Karpas-422 (cell line): ENCODE results near the gene LGALS9. TPM values are rescaled to one million over a fixed set of nuclear protein-coding genes. Genes with fewer than 3 reads are reported as not detected.

Experiments
- DNase-seq: peaks from one replicate; pipeline ENCODE4 v3.0.0-alpha.2; 2015
- H2AFZ ChIP-seq: fragments of 200-600 bp; sonication (generic); 2 replicates; pipeline ENCODE4 v1.6.1; 2014; ENCODE audit warnings: antibody characterized with exemption, low read length, mixed read lengths
- H3K27ac ChIP-seq: fragments of 200-600 bp; sonication (generic); 2 replicates; pipeline ENCODE4 v1.5.1; 2014; ENCODE audit warnings: mild to moderate bottlenecking, low read length, moderate library complexity
- H3K27me3 ChIP-seq: fragments of 200-600 bp; sonication (generic); 2 replicates; pipeline ENCODE4 v1.6.1; 2014; ENCODE audit warnings: low read length, mixed read lengths
- H3K36me3 ChIP-seq: fragments of 200-600 bp; sonication (generic); 2 replicates; pipeline ENCODE4 v1.6.1; 2014; ENCODE audit warnings: low read length, mixed read lengths; ENCODE audit not compliant: insufficient read depth
- H3K4me1 ChIP-seq: fragments of 200-600 bp; sonication (generic); 2 replicates; pipeline ENCODE4 v1.6.1; 2014; ENCODE audit warnings: mild to moderate bottlenecking, low read length, mixed read lengths
- H3K4me2 ChIP-seq: fragments of 200-600 bp; sonication (generic); 2 replicates; pipeline ENCODE4 v1.6.1; 2014; ENCODE audit warnings: low read length, low read depth, mild to moderate bottlenecking; ENCODE audit not compliant: poor library complexity, severe bottlenecking
- H3K4me3 ChIP-seq: fragments of 200-600 bp; sonication (generic); 2 replicates; pipeline ENCODE4 v1.5.1; 2014; ENCODE audit warnings: mild to moderate bottlenecking, antibody characterized with exemption, low read length, mixed read lengths
- H3K79me2 ChIP-seq: fragments of 200-600 bp; sonication (generic); 2 replicates; pipeline ENCODE4 v1.6.1; 2014; ENCODE audit warnings: mild to moderate bottlenecking, low read length, mixed read lengths
- H3K9ac ChIP-seq: fragments of 200-600 bp; sonication (generic); 2 replicates; pipeline ENCODE4 v1.6.0; 2014; ENCODE audit warnings: low read length
- H3K9me2 ChIP-seq: fragments of 200-600 bp; sonication (generic), shearing (Covaris generic); replicated peaks from 2 replicates; pipeline ENCODE4 v1.6.0; 2014; ENCODE audit warnings: mild to moderate bottlenecking, low read length, moderate library complexity; ENCODE audit not compliant: insufficient read depth
- H3K9me3 ChIP-seq: fragments of 300-700, 200-600 bp; sonication (generic); 2 replicates; pipeline ENCODE4 v1.6.1; 2014; ENCODE audit warnings: low read length, mixed read lengths
- H4K20me1 ChIP-seq: fragments of 200-600 bp; sonication (generic); 2 replicates; pipeline ENCODE4 v1.6.1; 2014; ENCODE audit warnings: mild to moderate bottlenecking, antibody characterized with exemption, low read length, low read depth; ENCODE audit not compliant: insufficient read depth
- total RNA-seq: library from RNA; depleted of rRNA; stranded (reverse); fragments of >200 nt; shearing (Covaris generic); gene quantifications from 2 replicates; pipeline ENCODE4 v1.2.3, GENCODE V29; 2014; ENCODE audit warnings: low replicate concordance; rRNA removed

The LGALS9 gene
- 3.6 and 5.4 TPM in 2 replicates for total RNA-seq

- H3K9me3 ChIP-seq = no peaks in the 10 kb centered on the region
- H4K20me1 ChIP-seq = no peaks in the 10 kb centered on the region
- peaks cover 9% of the 10 kb centered on the region for H3K4me1 ChIP-seq
- no peak within 1 kb of the TSS for H2AFZ ChIP-seq
- H3K9me2 ChIP-seq = no peaks in the 10 kb centered on the region
- no peak for DNase-seq
- no peak within 1 kb of the TSS for H3K4me2 ChIP-seq
- H3K36me3 ChIP-seq = no peaks in the 10 kb centered on the region
- H3K4me3 ChIP-seq = no peak within 1 kb of the TSS
- H3K27me3 ChIP-seq = no peaks in the 10 kb centered on the region
- H3K27ac ChIP-seq = no peak within 1 kb of the TSS
- no peak within 1 kb of the TSS for H3K9ac ChIP-seq
- no peaks in the 10 kb centered on the region for H3K79me2 ChIP-seq
Observed at GRCh38 chr17:27630607-27631410, at the start of gene LGALS9. LGALS9 (plus strand) TSS chr17:27631188; CDS start chr17:27631266, 78 bp downstream.

- Histone ChIP-seq H3K4me2 (no peak overlapping the region), H3K4me3 (no peak overlapping the region), H3K9ac (no peak overlapping the region), H3K27me3 (no peaks in the 10 kb centered on the region), H3K36me3 (no peaks in the 10 kb centered on the region), H3K4me1 (no peaks in the 10 kb centered on the region), H4K20me1 (no peaks in the 10 kb centered on the region), H3K9me2 (no peaks in the 10 kb centered on the region), H2AFZ (no peak overlapping the region), H3K9me3 (no peaks in the 10 kb centered on the region), H3K79me2 (no peaks in the 10 kb centered on the region), H3K27ac (no peak overlapping the region)
- DNase-seq = no peak
Observed at GRCh38 chr17:27582696-27583095, 48.3 kb upstream of the LGALS9 start.

GRCh38 chr17:27585153-27585681, 45.8 kb upstream of the LGALS9 start:
- Histone ChIP-seq H3K9me2 (no peaks in the 10 kb centered on the region), H3K27ac (no peak overlapping the region), H2AFZ (no peak overlapping the region), H3K4me1 (no peaks in the 10 kb centered on the region), H3K27me3 (no peaks in the 10 kb centered on the region), H3K4me2 (no peak overlapping the region), H3K79me2 (no peaks in the 10 kb centered on the region), H3K9ac (no peak overlapping the region), H3K4me3 (no peak overlapping the region), H3K9me3 (no peaks in the 10 kb centered on the region), H3K36me3 (no peaks in the 10 kb centered on the region), H4K20me1 (no peaks in the 10 kb centered on the region)
- DNase-seq = no peak

- H3K9ac ChIP-seq = no peak overlapping the region
- H3K4me1 ChIP-seq = no peaks in the 10 kb centered on the region
- no peaks in the 10 kb centered on the region for H4K20me1 ChIP-seq
- H3K4me3 ChIP-seq = no peak overlapping the region
- H3K36me3 ChIP-seq = no peaks in the 10 kb centered on the region
- DNase-seq = no peak
- no peaks in the 10 kb centered on the region for H3K9me3 ChIP-seq
- no peak overlapping the region for H3K27ac ChIP-seq
- no peak overlapping the region for H3K4me2 ChIP-seq
- no peak overlapping the region for H2AFZ ChIP-seq
- no peaks in the 10 kb centered on the region for H3K27me3 ChIP-seq
- H3K9me2 ChIP-seq = no peaks in the 10 kb centered on the region
- no peaks in the 10 kb centered on the region for H3K79me2 ChIP-seq
Observed at GRCh38 chr17:27585792-27586191, 45.2 kb upstream of the LGALS9 start.

GRCh38 chr17:27586203-27586721, 44.7 kb upstream of the LGALS9 start:
- Histone ChIP-seq H3K4me3 (no peak overlapping the region), H3K9ac (no peak overlapping the region), H3K9me2 (no peaks in the 10 kb centered on the region), H3K27me3 (no peaks in the 10 kb centered on the region), H4K20me1 (no peaks in the 10 kb centered on the region), H3K9me3 (no peaks in the 10 kb centered on the region), H3K36me3 (no peaks in the 10 kb centered on the region), H3K27ac (no peak overlapping the region), H3K4me2 (no peak overlapping the region), H3K79me2 (no peaks in the 10 kb centered on the region), H2AFZ (no peak overlapping the region), H3K4me1 (no peaks in the 10 kb centered on the region)
- DNase-seq = no peak

GRCh38 chr17:27588354-27588753, 42.6 kb upstream of the LGALS9 start:
- H3K27me3 ChIP-seq = no peaks in the 10 kb centered on the region
- no peaks in the 10 kb centered on the region for H4K20me1 ChIP-seq
- H3K9me3 ChIP-seq = no peaks in the 10 kb centered on the region
- no peaks in the 10 kb centered on the region for H3K4me1 ChIP-seq
- H3K9ac ChIP-seq = no peak overlapping the region
- H3K4me2 ChIP-seq = no peak overlapping the region
- H3K36me3 ChIP-seq = no peaks in the 10 kb centered on the region
- H3K4me3 ChIP-seq = no peak overlapping the region
- DNase-seq = no peak
- no peak overlapping the region for H3K27ac ChIP-seq
- no peak overlapping the region for H2AFZ ChIP-seq
- no peaks in the 10 kb centered on the region for H3K79me2 ChIP-seq
- no peaks in the 10 kb centered on the region for H3K9me2 ChIP-seq

- H3K4me3 ChIP-seq = no peak overlapping the region
- no peak for DNase-seq
- no peak overlapping the region for H3K27ac ChIP-seq
- no peak overlapping the region for H3K9ac ChIP-seq
- H3K4me2 ChIP-seq = no peak overlapping the region
- no peak overlapping the region for H2AFZ ChIP-seq
- H3K9me3 ChIP-seq = no peaks in the 10 kb centered on the region
- no peaks in the 10 kb centered on the region for H3K79me2 ChIP-seq
- no peaks in the 10 kb centered on the region for H3K9me2 ChIP-seq
- no peaks in the 10 kb centered on the region for H3K4me1 ChIP-seq
- H4K20me1 ChIP-seq = no peaks in the 10 kb centered on the region
- no peaks in the 10 kb centered on the region for H3K27me3 ChIP-seq
- no peaks in the 10 kb centered on the region for H3K36me3 ChIP-seq
Observed at GRCh38 chr17:27590864-27591263, 40.1 kb upstream of the LGALS9 start.

GRCh38 chr17:27591986-27592385, 39.0 kb upstream of the LGALS9 start:
- Histone ChIP-seq H4K20me1 (no peaks in the 10 kb centered on the region), H3K27me3 (no peaks in the 10 kb centered on the region), H3K4me1 (no peaks in the 10 kb centered on the region), H3K79me2 (no peaks in the 10 kb centered on the region), H3K9me3 (no peaks in the 10 kb centered on the region), H3K9me2 (no peaks in the 10 kb centered on the region), H3K4me2 (no peak overlapping the region), H3K9ac (no peak overlapping the region), H2AFZ (no peak overlapping the region), H3K36me3 (no peaks in the 10 kb centered on the region), H3K4me3 (no peak overlapping the region), H3K27ac (no peak overlapping the region)
- DNase-seq = no peak
